H4 (cell line): ENCODE data around the gene PPP6R2. TPM values are rescaled to one million over a fixed set of nuclear protein-coding genes. Genes with fewer than 3 reads are reported as not detected.
A peak's percentile ranks its signal among the peaks of the same experiment; 100 is the strongest.
"Not testable (repeated sequence)": the region's sequence is repeated elsewhere in the genome, so short reads cannot be mapped to it uniquely, and the experiment has no call there.

ENCODE experiments used
- DNase-seq: peaks from one replicate; pipeline ENCODE4 v3.0.0-alpha.2; 2015; ENCODE audit warnings: low spot score
- total RNA-seq: library from RNA; depleted of rRNA; stranded (reverse); fragments of >200 nt; shearing (Covaris generic); gene quantifications from 2 replicates; pipeline ENCODE4 v1.2.3, GENCODE V29; 2014

Gene PPP6R2
- total RNA-seq, 1 experiment from 2014 or later = 22.9 TPM

DNA sequence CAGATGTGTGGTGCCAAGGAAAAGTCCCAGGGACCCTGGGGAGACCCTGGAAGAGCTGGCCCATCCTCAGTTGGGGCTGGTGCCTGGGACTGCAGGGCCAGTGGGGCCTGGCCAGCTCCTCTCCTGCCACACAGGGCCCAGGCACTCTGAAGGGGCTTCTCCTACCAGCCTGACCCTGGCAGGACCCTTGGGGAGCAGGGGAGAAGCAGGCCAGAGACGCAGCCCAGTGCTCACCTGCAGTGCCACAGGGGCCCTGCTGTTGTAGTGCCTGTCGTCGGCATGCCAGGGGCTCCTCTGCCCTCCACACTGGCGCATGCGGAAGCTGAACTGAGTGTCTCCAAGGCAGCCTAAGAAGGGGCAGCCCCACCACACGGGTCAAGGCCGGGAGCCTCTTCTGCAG lies 25.5 kb upstream of the PPP6R2 start:
- DNase-seq = no peak

DNA sequence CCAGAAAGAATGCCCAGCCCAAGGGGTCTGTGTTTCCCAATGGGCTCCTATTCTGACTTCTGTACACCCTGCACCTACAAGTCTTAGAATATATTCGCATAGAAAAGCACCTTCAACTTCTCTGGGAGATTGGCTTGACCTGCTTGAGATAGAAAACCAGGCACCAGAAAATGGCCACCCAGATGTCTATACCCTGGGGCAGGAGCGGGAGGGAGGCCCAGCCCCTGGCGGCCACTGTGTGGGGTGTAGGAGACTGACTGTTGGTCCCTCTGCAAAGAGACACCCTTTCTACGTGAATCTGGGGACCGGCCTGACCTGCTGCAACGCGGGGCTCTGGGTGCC lies 24.8 kb upstream of the PPP6R2 start:
- DNase-seq = no peak

DNA sequence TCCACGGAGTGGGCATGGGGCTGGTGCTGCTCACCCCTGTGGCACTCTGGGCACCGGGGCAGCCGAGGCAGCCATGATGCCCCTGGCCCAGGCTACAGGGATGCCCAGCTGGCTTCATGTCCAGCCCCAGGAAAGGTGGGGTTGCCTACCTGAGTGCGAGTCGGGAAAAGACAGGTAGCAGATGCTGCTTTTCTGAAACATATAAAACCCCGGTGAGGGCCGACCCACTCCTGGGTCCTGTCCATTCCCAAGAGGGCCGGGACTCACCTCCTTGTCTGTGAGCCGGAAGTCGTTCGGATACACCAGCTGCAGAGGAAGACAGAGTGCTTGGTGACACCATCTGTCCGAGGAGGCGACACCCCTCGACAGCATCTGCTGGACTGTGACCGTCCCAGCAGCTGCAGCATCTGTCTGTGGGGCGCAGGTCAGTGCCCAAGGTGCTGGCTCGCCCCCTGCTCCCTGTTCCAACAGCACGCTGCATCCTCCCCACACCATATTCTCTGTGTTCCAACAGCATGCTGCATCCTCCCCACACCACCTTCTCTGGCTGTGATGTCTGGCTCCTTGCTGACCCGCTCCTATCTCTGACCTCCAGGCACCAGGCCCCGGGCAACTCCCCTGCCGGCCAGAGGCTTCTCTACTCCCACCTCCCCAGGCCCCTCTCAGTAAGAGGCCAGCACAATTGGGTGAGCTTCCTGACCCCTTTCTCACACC lies 24.3 kb upstream of the PPP6R2 start:
- no peak for DNase-seq

DNA sequence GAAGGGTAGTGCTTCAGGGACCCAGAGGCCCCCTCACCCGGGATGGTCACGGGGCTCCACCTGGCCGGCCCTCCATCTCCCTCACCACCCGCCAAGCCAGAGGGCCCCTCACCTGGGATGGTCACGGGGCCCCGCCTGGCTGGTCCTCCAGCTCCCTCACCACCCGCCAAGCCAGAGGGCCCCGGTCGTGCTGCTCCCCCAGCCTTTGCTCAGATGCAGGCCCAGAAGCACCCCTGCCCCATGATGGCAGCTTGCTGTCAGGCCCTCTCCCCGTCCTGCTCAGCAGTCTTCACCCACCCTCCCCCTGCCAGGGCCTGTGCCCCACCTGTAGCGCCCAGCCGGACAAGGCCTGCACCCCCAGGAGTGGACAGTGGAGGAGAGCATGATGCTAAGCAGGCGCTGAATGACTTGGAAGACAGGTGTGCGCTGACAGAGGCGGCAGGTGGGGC lies 23.6 kb upstream of the PPP6R2 start:
- no peak for DNase-seq

DNA sequence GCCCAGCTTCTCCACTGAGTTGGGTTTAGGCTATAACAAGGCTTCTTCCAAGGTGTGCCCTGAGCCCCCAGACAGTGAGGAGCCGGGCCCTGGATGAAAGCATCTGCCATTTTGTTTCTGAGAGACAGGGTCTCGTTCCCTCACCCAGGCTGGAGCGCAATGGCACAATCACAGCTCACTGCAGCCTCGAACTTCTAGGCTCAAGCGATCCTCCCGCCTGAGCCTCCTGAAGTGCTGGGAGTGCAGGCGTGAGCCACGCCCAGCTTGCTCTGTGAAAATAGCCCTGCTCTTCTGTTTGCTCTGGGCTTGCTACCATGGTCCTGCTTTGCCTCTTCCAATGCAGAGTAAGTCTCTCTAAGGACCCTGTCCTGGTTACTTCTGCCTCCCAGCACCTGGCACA lies 23.0 kb upstream of the PPP6R2 start:
- no peak for DNase-seq

DNA sequence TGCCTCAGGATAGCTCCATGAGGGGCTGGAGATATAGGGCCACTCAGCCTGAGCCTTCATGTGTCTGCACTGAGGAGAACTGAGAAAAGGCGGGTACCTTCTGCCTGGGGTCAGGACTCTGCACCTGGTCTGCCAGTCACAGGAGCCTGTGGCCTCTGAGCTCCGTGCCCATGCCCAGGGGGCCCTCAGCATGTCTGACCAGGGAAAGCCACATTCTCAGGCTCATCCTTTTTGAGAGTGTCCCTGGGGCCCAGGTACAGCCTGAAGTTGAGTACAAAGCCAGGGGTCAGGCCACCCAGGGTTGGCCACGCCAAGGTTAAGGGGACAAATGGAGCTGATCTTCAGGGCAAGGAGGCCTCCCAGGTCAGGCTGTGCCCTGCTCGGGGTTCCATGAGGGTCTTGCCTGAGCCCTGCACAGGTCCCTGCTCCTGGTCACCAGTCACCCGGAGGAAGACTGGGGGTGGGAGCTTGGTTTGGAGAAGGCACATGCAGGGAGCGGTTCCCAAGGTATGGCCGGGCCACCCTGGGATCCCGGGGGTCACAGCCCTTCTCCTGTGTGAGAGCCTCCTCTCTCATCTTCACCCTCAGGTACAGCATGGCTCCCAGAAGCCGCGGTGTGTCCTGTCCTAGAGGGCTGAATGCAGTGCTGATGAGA lies 22.3 kb upstream of the PPP6R2 start:
- no peak for DNase-seq

DNA sequence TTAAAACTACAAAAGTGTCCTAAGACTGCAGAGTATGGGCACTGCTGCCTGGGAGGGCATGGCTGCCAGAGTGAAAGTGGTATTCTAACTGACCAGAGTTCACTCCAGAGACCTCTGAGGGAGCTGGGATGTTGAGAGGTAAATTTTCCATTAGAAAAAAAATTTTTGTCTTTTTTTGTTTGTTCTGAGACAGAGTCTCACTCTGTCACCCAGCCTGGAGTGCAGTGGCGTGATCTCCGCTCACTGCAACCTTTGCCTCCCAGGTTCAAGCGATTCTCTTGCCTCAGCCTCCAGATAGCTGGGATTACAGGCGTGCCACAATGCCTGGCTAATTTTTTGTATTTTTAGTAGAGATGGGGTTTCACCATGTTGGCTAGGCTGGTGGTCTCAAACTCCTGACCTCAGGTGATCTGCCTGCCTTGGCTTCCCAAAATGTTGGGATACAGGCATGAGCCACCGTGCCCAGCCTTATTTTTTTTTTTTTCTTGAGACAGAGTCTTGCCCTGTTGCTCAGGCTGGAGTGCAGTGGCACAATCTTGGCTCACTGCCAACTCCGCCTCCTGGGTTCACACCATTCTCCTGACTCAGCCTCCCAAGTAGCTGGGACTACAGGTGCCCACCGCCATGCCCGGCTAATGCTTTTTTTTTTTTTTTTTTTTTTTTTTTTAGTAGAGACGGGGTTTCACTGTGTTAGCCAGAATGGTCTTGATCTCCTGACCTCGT lies 20.6 kb upstream of the PPP6R2 start:
- DNase-seq = not testable (repeated sequence)

DNA sequence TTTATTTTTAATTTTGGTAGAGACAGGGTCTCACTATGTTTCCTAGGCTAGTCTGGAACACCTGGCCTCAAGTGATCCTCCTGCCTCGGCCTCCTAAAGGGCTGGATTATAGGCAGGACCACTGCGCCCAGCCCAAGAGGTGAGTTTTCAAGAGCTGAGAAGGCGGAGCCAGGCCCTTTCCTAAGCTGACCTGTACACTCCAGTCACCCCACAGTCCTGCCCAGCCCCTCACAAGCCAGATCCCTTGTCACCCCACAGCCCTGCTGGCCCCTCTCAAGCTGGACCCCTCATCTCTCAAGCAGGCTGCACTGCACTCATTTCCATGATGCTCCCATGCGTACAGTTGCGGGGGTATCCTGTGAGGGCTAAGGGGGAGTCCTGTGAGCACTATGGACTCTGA lies 19.2 kb upstream of the PPP6R2 start:
- no peak for DNase-seq

DNA sequence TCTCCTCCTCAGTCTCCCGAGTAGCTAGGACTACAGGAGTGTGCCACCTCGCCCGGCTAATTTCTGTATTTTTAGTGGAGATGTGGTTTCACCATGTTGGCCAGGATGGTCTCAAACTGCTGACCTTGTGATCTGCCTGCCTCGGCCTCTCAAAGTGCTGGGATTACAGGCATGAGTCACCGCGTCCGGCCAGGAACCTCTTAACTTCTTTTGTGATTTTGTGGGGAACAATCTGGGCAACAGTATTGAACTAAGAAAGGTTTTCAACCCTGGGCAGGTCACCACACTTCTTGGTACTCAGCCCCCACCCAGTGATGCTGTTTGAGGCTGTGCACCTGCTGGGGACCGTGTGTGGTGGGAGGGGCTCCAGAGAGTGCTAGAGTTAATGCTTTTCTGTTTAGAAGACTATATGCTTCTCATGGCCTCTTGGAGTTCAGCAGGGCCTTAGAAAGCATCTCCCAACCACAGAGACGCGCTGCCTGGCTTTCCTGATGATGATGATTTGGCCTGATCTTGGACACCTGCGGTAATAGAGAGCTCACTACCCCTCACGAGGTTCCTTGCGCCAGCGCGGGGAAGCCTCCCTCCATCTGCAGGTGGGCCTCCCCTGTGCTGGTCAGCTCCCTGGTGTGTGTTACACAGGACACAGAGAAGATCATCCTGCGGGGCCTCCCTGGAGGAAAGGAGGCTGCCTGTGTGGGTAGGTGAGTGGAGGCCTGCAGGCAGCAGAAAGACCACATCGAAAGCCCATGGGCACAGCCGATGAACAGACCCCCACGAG lies 17.5 kb upstream of the PPP6R2 start:
- DNase-seq = no peak

DNA sequence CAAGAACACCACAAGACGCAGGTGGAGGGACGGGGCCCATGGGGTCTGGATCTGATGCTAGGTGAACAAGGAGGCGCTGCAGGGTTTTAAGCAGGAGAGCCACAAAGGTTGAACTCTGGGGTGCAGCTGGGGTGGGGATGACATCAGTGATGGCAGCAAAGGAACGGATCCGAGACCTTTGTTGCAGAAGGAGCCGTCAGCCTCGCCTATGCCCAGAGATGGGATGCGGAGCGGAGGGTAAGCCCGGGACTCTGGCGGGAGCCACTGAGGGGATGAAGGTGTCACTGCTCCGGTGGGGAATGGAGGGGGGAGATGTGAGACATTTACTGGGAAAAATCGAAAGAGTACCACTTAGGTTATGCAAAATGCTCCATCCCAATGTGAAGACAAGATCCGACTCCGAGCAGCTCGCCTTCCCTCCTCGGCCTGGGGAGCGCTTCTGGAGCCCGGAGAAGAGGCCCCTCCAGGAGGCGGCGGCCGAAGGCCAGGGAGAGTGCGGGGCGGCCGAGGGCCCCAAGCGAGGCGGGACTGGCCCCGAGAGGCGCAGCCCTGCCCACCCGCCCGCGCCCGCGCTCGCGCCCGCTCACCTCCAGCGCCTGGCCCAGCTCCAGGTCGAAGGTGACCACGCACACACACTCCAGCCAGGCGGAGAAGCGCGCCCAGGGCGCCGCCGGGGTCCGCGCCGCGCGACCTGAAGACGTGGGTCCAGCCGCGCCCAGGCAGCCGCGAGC lies 16.7 kb upstream of the PPP6R2 start:
- DNase-seq = no peak

DNA sequence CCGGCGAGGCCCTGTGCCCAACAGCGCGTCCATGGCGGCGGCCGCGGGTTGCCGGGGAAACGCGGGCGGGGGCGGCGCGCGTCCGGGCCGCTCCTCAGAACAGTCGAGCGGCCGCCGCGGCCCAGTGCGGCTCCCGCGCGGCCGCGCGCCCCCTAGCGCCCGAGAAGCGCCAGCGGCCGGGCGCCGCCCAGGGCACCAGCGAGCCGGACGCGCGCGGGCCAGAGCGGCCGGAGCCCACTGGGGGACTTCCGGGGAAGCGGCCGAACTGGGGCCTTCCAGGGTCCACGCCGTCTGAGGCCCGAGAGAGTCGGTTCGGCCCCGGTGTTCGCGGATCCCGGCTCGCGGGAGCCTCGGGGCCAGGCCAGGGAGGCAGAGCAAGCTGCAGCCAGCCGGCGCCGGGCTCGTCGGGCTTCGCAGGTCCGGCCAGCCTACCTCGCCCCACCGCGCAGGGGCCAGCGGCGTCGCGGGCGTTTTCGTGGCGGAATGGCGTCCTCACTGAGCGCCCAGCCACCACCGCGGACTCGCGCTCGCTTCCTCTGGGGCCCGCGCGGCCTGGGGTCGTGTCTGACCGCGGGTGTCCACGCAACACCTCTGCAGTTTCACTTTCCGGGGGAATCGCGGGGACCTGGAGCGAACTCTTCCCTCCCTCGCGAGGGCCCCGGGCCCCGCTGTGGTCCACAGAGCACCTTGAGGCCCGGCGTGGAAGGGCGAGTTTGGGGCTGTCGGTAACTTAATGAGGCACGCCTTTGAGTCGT lies 16.0 kb upstream of the PPP6R2 start, which contains the start of gene DENND6B:
TSS of gene DENND6B (minus strand) at position 57 of the 755 bp plus-strand sequence. CDS start at position 33, 24 bp downstream.
- peak; percentile 47 for DNase-seq

DNA sequence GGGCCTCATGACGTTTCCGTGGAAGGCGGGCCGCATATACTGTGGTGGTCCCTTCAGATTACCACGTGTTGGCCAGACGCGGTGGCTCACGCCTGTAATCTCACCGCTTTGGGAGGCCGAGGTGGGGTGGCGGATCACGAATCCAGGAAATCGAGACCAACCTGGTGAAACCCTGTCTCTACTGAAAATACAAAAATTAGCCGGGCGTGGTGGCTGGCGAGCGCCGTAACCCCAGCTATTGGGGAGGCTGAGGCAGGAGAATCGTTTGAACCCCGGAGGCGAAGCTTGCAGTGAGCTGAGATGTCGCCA lies 15.5 kb upstream of the PPP6R2 start:
- DNase-seq = no peak

DNA sequence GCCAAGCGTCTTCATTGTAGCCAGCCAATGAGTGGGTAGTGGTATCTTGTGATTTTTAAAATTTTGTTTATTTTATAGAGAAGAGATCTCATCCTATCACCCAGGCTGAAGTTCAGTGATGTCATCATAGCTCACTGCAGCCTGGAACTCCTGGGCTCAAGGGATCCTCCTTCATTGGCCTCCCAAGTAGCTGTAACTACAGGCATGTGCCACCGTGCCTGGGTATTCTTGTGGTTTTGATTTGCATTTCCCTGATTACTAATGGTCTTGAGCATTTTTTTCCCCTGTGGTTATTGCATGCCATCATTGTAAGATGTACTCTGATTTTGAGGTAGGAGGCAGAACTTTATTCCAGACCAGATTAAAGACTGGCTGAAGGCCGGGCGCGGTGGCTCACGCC lies 13.9 kb upstream of the PPP6R2 start:
- DNase-seq = peak; percentile 53

DNA sequence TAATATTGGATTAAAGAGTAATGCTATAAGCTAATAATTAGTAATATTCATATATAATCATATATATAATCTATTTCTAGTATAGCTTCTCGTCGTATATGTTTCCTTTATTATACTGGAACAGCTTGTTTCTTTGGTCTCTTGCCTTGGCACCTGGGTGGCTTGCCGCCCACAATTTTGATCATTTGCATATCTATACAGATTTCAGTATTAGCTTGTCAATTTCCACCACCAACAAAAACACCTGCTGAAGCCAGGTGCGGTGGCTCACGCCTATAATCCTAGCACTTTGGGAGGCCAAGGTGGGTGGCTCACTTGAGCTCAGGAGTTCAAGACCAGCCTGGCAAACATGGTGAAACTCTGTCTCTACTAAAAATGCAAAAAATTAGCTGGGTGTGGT lies 8.7 kb upstream of the PPP6R2 start:
- DNase-seq = not testable (repeated sequence)

DNA sequence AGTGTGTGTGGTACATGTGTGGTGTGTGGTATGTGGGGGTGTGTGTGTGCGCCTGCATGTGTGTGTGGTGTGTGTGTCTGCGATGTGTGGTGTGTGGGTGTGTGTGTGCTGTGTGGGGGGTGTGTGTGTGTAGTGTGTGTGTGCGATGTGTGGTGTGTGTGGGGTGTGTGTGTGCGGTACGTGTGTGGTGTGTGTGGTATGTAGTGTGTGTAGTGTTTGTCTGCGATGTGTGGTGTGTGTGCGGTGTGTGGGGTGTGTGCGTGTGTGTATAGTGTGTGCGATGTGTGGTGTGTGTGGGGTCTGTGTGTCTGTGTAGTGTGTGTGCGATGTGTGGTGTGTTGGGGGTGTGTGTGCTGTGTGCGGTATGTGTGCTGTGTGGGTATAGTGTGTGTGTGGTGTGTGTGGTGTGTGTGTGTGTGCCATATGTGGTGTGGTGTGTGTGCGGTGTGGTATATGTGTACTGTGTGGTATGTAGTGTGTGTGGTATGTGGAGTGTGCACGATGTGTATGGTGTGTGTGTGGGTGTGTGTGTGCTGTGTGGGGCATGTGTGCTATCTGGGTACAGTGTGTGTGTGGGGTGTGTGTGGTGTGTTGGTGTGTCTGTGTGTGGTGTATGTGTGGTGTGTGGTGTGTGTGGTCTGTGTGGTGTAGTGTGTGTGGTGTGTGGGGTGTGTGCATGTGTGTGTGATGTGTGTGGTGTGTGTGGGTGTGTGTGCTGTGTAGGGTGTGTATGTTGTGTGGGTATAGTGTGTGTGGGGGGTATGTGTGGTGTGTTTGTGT lies 5.7 kb upstream of the PPP6R2 start:
- DNase-seq = no peak

DNA sequence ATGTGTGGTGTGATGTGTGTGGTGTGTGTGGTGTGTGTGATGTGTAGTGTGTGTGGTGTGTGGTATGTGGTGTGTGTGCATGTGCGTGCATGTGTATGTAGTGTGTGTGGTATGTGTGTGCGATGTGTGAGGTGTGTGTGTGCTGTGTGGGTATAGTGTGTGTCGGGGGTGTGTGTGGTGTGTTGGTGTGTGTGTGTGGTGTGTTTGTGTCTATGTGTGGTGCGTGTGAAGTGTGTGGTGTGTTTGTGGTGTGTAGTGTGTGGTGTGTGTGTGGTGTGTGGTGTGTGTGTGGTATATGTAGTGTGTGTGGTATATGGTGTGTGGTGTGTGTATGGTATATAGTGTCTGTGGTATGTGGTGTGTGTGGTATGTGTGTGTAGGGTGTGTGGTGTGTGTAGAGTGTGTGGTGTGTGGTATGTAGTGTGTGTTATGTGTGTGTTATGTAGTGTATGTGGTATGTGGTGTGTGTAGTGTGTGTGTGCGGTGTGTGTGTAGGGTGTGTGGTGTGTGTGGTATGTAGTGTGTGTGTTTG lies 5.0 kb upstream of the PPP6R2 start:
- no peak for DNase-seq

DNA sequence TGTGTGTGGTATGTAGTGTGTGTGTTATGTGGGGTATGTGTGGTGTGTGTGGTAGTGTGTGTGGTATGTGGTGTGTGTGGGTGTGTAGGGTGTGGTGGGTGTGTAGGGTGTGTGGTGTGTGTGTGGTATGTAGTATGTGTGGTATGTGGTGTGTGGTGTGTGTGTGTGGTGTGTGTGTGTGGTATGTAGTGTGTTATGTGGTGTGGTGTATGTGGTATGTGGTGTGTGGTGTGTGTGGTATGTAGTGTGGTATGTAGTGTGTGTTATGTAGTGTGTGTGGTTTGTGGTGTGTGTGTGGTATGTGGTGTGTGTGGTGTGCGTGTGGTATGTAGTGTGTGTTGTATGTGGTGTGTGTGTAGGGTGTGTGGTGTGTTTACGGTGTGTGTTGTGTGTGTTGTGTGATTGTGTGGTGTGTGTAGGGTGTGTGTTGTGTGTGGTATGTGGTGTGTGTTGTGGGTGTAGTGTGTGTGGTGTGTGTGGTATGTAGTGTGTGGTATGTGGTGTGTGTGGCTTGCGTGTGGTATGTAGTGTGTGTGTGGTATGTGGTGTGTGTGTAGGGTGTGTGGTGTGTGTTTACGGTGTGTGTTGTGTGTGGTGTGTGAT lies 4.2 kb upstream of the PPP6R2 start:
- DNase-seq = no peak

DNA sequence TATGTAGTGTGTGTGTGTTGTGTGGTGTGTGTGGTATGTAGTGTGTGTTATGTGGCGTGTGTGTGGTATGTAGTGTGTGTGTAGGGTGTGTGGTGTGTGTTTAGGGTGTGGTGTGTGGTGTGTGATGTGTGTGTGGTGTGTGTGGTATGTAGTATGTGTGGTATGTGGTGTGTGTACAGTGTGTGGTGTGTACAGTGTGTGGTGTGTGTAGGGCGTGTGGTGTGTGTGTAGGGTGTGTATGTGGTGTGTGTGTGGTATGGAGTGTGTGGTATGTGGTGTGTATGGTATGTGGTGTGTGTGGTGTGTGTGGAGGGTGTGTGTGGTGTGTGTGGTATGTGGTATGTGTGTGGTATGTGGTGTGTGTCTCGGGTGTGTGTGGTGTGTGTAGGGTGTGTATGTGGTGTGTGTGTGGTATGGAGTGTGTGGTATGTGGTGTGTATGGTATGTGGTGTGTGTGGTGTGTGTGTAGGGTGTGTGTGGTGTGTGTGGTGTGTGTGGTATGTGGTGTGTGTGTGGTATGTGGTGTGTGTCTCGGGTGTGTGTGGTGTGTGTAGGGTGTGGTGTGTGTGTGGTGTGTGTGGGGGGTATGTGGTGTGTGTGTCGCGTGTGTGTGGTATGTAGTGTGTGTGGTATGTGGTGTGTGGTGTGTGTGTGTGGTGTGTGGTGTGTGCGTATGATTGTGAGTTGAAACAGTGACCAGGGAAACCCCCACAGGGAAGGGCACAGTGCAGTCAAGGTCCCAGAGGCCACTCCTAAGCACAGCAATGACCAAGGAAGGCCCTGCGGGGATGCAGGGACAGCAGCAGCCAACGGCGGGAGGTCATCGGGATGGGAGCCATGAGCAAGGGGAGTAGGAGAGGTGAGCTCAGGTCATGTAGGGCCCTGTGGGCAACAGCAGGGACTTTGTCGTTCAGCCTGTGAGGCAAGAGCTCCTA lies 2.9 kb upstream of the PPP6R2 start:
- no peak for DNase-seq
